Measurements from ENCODE around the gene FASTKD2. TPM values are rescaled to one million over a fixed set of nuclear protein-coding genes. Genes with fewer than 3 reads are reported as not detected.

Gene FASTKD2
- total RNA-seq, 4 donors from 2014 or later, result 6.8 to 24.9 (median 21.1) TPM

- Histone ChIP-seq H3K27ac (no peak overlapping the region), H3K27me3 (no peaks in the 10 kb centered on the region), H3K9me3 (no peaks in the 10 kb centered on the region), H3K36me3 (no peaks in the 10 kb centered on the region), H3K4me1 (peaks cover 0 to 9% (median 5%) of the 10 kb centered on the region in 4 donors), H3K4me3 (no peak overlapping the region)
- DNase-seq, result no peak
- 72% methylated on average over 5 of the region's 5 CpGs for WGBS, 2 donors (ENCODE audit: low coverage in 1 of 2)
- intact Hi-C loops (cut with DNase I; ENCODE audit: low total_unique reads), result no loop called here
- TF ChIP-seq, protein P1, sequence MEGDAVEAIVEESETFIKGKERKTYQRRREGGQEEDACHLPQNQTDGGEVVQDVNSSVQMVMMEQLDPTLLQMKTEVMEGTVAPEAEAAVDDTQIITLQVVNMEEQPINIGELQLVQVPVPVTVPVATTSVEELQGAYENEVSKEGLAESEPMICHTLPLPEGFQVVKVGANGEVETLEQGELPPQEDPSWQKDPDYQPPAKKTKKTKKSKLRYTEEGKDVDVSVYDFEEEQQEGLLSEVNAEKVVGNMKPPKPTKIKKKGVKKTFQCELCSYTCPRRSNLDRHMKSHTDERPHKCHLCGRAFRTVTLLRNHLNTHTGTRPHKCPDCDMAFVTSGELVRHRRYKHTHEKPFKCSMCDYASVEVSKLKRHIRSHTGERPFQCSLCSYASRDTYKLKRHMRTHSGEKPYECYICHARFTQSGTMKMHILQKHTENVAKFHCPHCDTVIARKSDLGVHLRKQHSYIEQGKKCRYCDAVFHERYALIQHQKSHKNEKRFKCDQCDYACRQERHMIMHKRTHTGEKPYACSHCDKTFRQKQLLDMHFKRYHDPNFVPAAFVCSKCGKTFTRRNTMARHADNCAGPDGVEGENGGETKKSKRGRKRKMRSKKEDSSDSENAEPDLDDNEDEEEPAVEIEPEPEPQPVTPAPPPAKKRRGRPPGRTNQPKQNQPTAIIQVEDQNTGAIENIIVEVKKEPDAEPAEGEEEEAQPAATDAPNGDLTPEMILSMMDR (IDR thresholded peaks at IDR 0.05), result no peak
- TF ChIP-seq POLR2A (IDR thresholded peaks at IDR 0.05) (no peak), EP300 (IDR thresholded peaks at IDR 0.05; ENCODE audit: low read depth) (no peak), POLR2AphosphoS5 (IDR thresholded peaks at IDR 0.05) (no peak)
- in situ Hi-C loops (cut with MboI; ENCODE audit: low pct_ligation_motif_present in 1 of 4, low pct_unique_long_range_greater_than_20kb in 1 of 4, low sequenced_read_pairs in 3 of 4), result loop anchor here (5.0 to 10.0 kb wide), 3 partner anchors 103 to 677 kb away; no protein-coding TSS in a partner anchor
Observed at GRCh38 chr2:206798000-206798399, 32.6 kb downstream of the FASTKD2 start.

GRCh38 chr2:206799083-206799482 is 33.7 kb downstream of the FASTKD2 start:
- no peaks in the 10 kb centered on the region for H3K9me3 ChIP-seq
- no peak overlapping the region for H3K27ac ChIP-seq
- 80% methylated on average over 3 of the region's 3 CpGs; no CpG with 5 or more reads in 1 of the 2 donors for WGBS, 2 donors (ENCODE audit: low coverage in 1 of 2)
- H3K4me1 ChIP-seq, result peaks cover 0 to 9% (median 5%) of the 10 kb centered on the region in 4 donors
- H3K36me3 ChIP-seq, result no peaks in the 10 kb centered on the region
- no peak overlapping the region for H3K4me3 ChIP-seq
- intact Hi-C loops (cut with DNase I; ENCODE audit: low total_unique reads) (no loop called here), in situ Hi-C loops (cut with MboI; ENCODE audit: low pct_ligation_motif_present in 1 of 4, low pct_unique_long_range_greater_than_20kb in 1 of 4, low sequenced_read_pairs in 3 of 4) (loop anchor here (5.0 to 10.0 kb wide), 3 partner anchors 104 to 676 kb away; no protein-coding TSS in a partner anchor)
- DNase-seq, result no peak
- H3K27me3 ChIP-seq, result no peaks in the 10 kb centered on the region
- no peak for TF ChIP-seq EP300 (IDR thresholded peaks at IDR 0.05; ENCODE audit: low read depth)
- TF ChIP-seq POLR2A (IDR thresholded peaks at IDR 0.05), result no peak
- TF ChIP-seq POLR2AphosphoS5 (IDR thresholded peaks at IDR 0.05), result no peak
- TF ChIP-seq, protein P1 (IDR thresholded peaks at IDR 0.05), result no peak

DNA sequence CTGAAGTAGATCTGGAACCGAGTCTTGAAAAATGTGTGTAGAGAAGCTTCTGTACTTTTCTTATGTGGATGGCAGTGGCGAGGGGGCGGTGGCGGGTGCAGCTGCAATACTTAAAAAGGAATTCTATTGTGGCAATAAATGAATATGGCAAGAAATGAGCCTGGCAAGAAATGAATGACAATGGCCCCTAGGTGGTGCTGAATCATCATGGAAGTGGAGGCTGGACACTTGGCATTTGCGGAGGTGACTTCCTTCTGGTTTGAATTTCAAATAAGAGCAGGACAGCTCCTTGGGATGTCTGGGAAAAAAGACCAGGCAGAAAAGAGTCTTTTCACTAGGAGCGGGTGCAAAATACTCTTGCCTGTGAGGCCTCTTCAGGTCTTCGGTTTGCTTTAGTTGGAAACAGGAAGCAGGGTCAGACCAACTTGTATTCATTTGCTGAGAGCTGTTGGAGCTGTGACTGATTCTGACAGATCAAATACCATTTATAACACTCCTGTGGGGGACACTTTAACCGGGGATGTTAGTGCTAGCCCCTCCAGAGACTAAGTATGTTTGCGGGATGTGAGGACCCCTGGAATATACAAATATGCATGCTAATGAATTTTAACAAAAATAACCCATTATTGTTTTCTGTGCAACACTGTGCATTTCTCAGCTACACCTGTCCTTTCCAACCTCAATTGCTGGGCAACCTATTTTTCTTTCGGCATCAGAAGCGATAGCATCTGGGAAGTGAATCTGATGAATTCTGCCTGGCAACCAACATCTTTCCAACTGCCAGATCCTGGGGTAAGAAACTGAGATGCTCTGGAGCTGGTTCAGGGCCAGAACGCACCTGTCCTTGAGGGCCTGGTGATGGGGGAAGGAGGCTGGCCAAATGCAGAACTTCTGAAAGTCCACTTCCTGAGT is 35.4 kb downstream of the FASTKD2 start:
- no peak overlapping the region for H3K4me3 ChIP-seq
- H3K36me3 ChIP-seq, result no peaks in the 10 kb centered on the region
- intact Hi-C loops (cut with DNase I; ENCODE audit: low total_unique reads) (loop anchor here (5.0 to 10.0 kb wide), 2 partner anchors 174 to 677 kb away; no protein-coding TSS in a partner anchor), in situ Hi-C loops (cut with MboI; ENCODE audit: low pct_ligation_motif_present in 1 of 4, low pct_unique_long_range_greater_than_20kb in 1 of 4, low sequenced_read_pairs in 3 of 4) (no loop called here)
- no peak overlapping the region for H3K27ac ChIP-seq
- no peaks in the 10 kb centered on the region for H3K9me3 ChIP-seq
- TF ChIP-seq POLR2AphosphoS5 (IDR thresholded peaks at IDR 0.05), result no peak
- TF ChIP-seq, protein P1 (IDR thresholded peaks at IDR 0.05), result peak; percentile 56 to 74 (median 67)
- WGBS, 2 donors (ENCODE audit: low coverage in 1 of 2), result 0 to 35% methylated on average over 4 to 12 of the region's 12 CpGs
- peak; percentile 57 for DNase-seq
- H3K27me3 ChIP-seq, result no peaks in the 10 kb centered on the region
- H3K4me1 ChIP-seq, result peaks cover 0 to 9% (median 5%) of the 10 kb centered on the region in 4 donors

DNA sequence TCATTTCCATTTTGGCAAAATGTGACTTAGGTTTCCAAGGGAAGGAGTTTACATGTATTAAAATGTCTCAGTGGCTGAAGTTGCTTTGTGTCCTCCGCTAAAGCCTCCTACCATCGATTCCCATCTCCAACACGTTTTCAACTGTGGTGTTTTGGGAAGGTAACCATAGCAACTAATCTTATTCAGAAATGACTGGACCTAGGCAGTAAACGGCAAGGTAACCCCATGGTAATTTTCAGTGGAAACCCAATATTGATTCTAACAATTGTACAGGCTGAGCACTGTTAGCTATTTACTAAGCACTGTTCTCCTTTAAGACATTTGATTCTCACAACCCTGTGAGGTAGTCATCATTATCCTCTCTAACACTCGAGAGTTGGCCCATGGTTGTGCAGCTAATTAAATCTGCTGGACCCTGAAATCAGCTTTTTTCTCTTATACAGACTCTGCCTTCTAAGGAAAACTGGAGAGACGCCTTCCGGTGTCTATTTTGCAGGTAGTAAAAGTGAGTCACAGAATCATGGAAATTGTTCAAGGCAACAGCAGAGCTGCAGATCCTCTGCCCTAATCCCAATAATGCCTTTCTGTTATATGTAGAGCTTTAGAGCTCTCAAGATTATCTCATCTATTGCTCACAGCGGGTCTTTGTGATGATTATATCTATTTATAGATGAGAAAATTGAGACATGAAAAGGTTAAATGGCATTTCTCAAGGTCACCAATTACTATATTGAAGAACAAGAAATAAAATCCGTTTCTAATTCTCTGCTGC is 36.2 kb downstream of the FASTKD2 start:
- peaks cover 0 to 9% (median 5%) of the 10 kb centered on the region in 4 donors for H3K4me1 ChIP-seq
- 84 to 89% methylated on average over 6 to 9 of the region's 9 CpGs for WGBS, 2 donors (ENCODE audit: low coverage in 1 of 2)
- no peak overlapping the region for H3K27ac ChIP-seq
- no peaks in the 10 kb centered on the region for H3K36me3 ChIP-seq
- no peaks in the 10 kb centered on the region for H3K9me3 ChIP-seq
- H3K27me3 ChIP-seq, result no peaks in the 10 kb centered on the region
- DNase-seq, result no peak
- TF ChIP-seq POLR2A (IDR thresholded peaks at IDR 0.05), result no peak
- no peak for TF ChIP-seq EP300 (IDR thresholded peaks at IDR 0.05; ENCODE audit: low read depth)
- TF ChIP-seq, protein P1 (IDR thresholded peaks at IDR 0.05), result no peak
- TF ChIP-seq POLR2AphosphoS5 (IDR thresholded peaks at IDR 0.05), result no peak
- no peak overlapping the region for H3K4me3 ChIP-seq
- in situ Hi-C loops (cut with MboI; ENCODE audit: low pct_ligation_motif_present in 1 of 4, low pct_unique_long_range_greater_than_20kb in 1 of 4, low sequenced_read_pairs in 3 of 4) (no loop called here), intact Hi-C loops (cut with DNase I; ENCODE audit: low total_unique reads) (loop anchor here (5.0 to 10.0 kb wide), 2 partner anchors 173 to 676 kb away; no protein-coding TSS in a partner anchor)
